Measurements from ENCODE around the gene HUS1. TPM values are rescaled to one million over a fixed set of nuclear protein-coding genes. Genes with fewer than 3 reads are reported as not detected.

The HUS1 gene
- total and polyA plus RNA-seq, 2 of the 13 experiments (the other 11 are each of a cell fraction or from before 2014, with no cell fraction given), result 14.8 to 16.9 TPM

DNA sequence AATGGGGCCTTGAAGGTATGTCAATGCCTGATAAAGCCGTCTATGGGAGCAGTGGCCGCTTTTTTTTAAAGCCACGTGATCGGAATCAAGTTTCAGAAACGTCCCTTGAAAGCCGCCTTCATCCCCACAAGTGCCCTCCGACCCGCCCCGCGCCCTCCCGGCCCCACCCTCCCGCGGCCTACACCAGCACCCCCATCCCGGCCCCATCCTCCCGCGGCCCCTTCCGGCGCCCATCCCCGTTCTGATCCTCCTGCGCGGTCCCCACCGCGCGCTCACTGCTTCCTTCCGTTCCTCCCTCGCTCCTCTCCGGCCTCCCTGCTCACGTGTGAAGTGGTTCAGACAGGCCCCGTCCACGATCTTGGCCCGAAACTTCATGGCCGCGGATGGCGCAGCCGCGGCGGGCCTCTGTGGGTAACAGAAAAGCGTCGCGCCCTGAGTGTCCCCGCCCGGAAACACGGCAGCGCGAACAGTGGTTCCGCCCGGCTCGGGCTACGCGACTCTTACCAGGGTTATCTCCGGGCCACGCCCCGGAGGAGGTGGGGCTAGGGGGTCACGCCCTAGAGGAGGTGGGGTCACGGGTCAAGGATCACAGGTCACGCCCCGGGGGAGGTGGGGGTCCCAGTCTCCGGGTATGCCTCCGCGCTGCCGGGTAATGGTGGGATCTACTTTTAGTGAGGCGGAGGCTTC is at the start of gene HUS1 (continued):
- TF ChIP-seq ZFX (CRISPR knock-in tag; IDR thresholded peaks at IDR 0.05; ENCODE audit: low read depth) (peak; percentile 99), ZNF317 (CRISPR knock-in tag; IDR thresholded peaks at IDR 0.05) (0 out of 2 replicates have a peak, but pooled peaks have one; percentile 27), ATF4 (CRISPR knock-in tag; IDR thresholded peaks at IDR 0.05) (no peak), ZNF552 (CRISPR knock-in tag; IDR thresholded peaks at IDR 0.05; ENCODE audit: borderline replicate concordance) (no peak), REPIN1 (CRISPR knock-in tag; IDR thresholded peaks at IDR 0.05; ENCODE audit: borderline replicate concordance, low read depth) (peak; percentile 91), ZNF557 (CRISPR knock-in tag; IDR thresholded peaks at IDR 0.05) (no peak), NFKB2 (CRISPR knock-in tag; IDR thresholded peaks at IDR 0.05; ENCODE audit: borderline replicate concordance) (peak; percentile 91; the same call in 1 of the 2 replicates), PHF20 (CRISPR knock-in tag; IDR thresholded peaks at IDR 0.05) (peak; percentile 92), NONO (IDR thresholded peaks at IDR 0.05) (no peak), NONO (CRISPR knock-in tag; conservative IDR thresholded peaks at IDR 0.05) (peak; percentile 96), ZNF230 (CRISPR knock-in tag; IDR thresholded peaks at IDR 0.05) (peak; percentile 85), ZNF451 (CRISPR knock-in tag; IDR thresholded peaks at IDR 0.05) (no peak), HES4 (CRISPR knock-in tag; IDR thresholded peaks at IDR 0.05; ENCODE audit: borderline replicate concordance) (peak; percentile 94), MNT (IDR thresholded peaks at IDR 0.05) (no peak), ZNF260 (CRISPR knock-in tag; IDR thresholded peaks at IDR 0.05; ENCODE audit: borderline replicate concordance, low read depth) (no peak), SALL2 (CRISPR knock-in tag; IDR thresholded peaks at IDR 0.05) (peak; percentile 96)
- TF ChIP-seq, protein P1, sequence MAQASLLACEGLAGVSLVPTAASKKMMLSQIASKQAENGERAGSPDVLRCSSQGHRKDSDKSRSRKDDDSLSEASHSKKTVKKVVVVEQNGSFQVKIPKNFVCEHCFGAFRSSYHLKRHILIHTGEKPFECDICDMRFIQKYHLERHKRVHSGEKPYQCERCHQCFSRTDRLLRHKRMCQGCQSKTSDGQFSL (CRISPR knock-in tag; IDR thresholded peaks at IDR 0.05), result peak; percentile 93; the same call in 1 of the 2 replicates
- TF ChIP-seq, protein P2, sequence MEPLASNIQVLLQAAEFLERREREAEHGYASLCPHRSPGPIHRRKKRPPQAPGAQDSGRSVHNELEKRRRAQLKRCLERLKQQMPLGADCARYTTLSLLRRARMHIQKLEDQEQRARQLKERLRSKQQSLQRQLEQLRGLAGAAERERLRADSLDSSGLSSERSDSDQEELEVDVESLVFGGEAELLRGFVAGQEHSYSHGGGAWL (CRISPR knock-in tag; IDR thresholded peaks at IDR 0.05), result peak; percentile 92
- TF ChIP-seq, protein P3, sequence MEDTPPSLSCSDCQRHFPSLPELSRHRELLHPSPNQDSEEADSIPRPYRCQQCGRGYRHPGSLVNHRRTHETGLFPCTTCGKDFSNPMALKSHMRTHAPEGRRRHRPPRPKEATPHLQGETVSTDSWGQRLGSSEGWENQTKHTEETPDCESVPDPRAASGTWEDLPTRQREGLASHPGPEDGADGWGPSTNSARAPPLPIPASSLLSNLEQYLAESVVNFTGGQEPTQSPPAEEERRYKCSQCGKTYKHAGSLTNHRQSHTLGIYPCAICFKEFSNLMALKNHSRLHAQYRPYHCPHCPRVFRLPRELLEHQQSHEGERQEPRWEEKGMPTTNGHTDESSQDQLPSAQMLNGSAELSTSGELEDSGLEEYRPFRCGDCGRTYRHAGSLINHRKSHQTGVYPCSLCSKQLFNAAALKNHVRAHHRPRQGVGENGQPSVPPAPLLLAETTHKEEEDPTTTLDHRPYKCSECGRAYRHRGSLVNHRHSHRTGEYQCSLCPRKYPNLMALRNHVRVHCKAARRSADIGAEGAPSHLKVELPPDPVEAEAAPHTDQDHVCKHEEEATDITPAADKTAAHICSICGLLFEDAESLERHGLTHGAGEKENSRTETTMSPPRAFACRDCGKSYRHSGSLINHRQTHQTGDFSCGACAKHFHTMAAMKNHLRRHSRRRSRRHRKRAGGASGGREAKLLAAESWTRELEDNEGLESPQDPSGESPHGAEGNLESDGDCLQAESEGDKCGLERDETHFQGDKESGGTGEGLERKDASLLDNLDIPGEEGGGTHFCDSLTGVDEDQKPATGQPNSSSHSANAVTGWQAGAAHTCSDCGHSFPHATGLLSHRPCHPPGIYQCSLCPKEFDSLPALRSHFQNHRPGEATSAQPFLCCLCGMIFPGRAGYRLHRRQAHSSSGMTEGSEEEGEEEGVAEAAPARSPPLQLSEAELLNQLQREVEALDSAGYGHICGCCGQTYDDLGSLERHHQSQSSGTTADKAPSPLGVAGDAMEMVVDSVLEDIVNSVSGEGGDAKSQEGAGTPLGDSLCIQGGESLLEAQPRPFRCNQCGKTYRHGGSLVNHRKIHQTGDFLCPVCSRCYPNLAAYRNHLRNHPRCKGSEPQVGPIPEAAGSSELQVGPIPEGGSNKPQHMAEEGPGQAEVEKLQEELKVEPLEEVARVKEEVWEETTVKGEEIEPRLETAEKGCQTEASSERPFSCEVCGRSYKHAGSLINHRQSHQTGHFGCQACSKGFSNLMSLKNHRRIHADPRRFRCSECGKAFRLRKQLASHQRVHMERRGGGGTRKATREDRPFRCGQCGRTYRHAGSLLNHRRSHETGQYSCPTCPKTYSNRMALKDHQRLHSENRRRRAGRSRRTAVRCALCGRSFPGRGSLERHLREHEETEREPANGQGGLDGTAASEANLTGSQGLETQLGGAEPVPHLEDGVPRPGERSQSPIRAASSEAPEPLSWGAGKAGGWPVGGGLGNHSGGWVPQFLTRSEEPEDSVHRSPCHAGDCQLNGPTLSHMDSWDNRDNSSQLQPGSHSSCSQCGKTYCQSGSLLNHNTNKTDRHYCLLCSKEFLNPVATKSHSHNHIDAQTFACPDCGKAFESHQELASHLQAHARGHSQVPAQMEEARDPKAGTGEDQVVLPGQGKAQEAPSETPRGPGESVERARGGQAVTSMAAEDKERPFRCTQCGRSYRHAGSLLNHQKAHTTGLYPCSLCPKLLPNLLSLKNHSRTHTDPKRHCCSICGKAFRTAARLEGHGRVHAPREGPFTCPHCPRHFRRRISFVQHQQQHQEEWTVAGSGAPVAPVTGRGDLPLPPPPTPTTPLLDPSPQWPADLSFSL (CRISPR knock-in tag; IDR thresholded peaks at IDR 0.05), result no peak
